GM19467 (cell line): Measurements from ENCODE around the gene USP35.
"Not testable (repeated sequence)": the region's sequence is repeated elsewhere in the genome, so short reads cannot be mapped to it uniquely, and the experiment has no call there.

Experiments used
- ATAC-seq: cut with Tn5 transposase; IDR thresholded peaks from one replicate; pipeline ENCODE4 v1.9.1; 2021; ENCODE audit warnings: mild to moderate bottlenecking, moderate library complexity; ENCODE audit not compliant: unreplicated experiment

Gene USP35

GRCh38 chr11:78214331-78215194 is 25.8 kb downstream of the USP35 start:
- ATAC-seq, result no peak

GRCh38 chr11:78216021-78216420 is 27.3 kb downstream of the USP35 start:
- ATAC-seq, result no peak

DNA sequence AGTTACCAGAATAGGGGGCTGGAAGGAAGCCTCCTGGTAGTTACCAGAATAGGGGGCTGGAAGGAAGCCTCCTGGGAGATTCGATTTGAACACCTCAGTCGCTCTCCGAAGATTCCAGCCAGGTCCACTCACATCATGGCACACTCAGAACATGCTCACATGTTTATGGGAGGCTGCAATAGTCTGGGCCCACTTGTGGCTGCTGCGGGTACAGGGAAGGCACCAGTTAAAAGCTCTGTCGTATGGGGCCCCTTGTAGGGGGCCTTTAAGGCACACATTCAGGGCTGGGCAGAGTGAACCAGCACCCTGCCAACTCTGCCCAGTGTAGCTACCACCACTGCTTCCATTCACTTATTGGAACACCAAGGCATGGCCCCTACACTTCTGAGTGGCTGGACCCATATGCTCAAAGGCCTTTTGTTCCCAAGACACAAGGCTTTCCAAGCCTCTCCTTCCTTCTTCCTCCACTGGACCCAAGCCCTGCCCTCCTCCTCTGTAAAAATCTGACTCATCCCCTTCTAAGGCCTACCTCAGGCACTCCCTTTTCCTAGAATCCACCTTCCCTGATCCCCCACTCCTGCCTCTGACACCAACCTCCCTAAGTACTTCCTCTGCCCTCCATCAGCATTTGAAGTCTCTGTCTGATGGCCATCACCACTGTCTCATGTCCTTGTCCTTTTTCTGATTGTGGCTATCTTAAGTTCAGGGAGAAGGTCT is 28.0 kb downstream of the USP35 start:
- no peak for ATAC-seq

DNA sequence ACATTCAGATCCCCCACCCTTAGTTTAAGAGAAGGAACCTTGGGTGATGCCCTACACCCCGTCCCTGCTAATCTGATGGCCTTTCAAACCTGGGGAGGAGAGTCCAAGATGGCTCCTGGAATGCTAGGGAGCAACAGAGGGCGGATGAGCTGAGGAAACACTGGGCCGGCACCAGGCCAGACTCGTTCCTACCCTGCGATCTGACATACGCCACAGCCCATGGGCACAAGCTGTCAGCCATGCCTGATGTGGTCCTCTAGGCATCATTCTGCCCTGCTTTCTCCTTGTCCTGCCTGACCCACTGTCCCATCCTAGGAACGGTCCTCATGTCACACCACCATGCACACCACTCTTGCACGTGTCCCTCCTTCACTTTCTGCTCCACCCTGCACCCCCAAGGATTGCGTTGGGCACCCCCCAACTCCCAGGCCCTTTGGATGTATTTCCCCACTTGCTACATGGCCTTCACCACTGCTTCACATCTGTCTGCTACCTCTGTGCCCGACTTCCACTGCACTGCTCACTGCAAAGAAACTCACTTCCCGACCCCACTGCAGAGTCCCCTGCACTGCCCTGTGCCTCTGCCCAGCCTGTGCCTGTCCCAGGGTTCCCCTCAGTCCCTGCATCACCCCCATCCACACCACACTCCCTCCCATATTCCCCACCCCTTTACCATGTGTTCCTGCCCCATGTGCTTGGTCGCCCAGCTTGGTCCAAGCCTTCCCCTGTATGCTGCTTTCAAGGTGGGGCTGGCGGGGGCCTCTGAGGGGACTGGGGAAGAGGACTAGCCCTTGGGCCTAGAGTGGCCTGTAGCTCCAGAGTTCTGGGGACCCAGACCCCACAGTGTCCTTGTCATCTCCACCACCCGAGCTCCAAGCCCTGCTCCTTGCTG is 29.2 kb downstream of the USP35 start:
- ATAC-seq, result no peak

DNA sequence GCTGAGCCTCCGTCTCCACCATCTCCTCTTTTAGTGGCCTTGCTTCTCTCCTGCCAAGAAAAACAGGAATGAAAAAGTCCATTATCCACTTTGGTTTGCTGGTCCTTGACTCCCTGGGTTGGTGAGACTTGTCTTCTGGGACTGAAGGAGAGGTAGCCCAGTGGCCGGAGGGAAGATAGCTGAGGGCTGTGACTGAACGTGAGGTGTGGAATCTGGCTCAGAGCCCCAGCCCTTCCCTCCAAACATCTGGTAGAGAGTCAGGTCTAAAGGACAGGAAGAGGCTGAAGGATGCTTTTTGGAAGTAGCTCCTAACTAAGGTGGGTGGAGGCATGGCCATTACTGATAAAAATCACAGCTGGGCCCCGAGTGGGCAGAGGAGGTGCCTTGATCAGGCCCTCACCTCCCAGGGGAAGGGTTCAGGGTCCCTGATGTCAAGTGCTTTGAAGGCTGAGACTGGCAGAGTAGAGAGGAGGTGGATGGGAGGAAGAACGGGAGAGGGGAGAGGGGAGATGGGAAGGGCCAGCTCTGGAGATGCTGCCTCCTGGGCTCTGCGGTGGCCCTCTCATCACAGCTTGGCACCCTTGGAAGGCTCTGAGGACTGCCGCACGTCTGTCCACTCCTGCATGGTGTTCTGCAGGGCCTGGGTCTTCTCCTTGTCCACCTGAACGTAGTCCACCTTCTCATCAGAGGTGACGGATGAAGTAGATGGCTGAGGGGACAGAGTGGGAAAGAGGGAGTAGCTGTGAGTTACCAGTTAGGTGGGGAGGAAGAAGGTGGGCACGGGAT is 30.2 kb downstream of the USP35 start:
- no peak for ATAC-seq

DNA sequence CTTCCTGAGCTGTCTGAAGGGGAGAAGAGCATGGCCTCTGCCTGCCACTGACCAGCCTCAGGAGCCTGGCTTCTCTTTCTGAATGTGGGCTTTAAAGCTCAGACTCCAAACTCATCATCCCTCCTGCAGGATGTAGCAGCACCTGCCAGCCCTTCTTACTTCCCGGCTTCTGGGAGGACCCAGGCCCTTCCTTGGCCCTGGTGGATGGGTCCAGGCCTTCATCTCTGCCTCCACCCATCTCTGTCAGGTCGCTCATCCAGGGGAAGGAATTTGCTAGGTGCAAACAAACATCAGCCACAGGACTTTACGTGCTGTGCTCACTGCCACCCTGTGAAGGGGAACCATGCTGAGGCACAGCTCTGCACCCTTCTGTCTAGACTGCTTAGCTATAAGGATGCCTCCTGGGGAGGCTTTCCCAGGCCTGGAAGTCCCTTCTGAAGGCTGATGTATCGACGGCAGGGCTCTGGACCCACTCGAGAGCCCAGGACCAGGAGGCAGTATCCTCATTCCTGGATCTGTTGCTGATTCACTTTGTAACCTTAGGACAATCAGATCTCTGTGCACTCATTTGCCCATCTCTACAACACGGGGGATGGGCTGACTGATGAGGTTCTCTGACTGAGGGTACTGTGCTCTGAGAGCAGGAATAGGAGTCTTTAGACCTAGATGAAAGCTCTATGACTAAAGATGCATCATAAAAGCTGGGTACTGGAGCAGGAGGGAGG is 30.9 kb downstream of the USP35 start:
- no peak for ATAC-seq

DNA sequence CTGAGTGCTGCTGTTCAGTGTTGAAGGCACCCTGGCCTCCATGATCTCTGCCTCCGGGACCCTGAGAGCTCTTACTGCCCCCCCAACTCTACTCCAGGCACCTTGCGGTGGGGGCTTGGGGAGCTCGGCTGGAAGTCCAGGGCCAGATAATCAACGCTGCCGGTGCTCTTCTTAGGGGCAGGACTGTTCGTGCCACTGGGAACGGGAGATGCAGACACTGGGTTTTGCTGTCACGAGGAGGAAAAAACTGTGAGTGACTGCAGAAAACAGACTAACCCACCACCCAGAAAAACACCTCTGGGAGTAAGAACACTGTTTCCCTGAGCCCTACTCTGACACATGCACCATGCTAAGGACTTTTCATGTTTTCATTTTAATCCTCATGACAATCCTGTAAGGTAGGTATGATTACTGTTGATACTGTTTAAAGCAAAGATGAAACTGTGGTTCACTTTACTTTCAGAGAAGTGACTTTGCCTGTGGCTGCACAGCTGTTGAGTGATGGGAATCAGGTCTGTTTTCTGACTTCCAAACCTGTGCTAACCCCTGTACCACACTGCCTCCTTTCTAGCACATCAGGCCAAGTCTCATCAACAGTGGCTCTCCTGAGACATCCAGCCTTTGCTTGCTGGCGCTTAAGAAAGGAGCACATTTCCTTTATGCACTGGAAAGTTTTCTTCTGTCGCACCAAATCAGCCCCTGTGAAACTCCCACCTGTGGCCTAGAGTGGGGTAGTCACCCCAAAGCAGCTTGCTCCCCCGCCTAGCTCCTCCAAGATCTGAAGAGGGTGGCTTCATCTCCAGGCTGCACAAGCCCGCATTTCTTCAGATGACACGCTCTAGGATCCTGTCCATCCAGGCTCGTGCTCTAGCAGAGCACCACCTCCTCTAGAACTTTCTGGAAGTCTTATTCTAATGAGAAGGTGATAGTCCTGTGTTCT is 31.8 kb downstream of the USP35 start:
- no peak for ATAC-seq

GRCh38 chr11:78221396-78222315 is 32.9 kb downstream of the USP35 start:
- no peak for ATAC-seq

GRCh38 chr11:78222726-78223125 is 34.0 kb downstream of the USP35 start:
- not testable (repeated sequence) for ATAC-seq

DNA sequence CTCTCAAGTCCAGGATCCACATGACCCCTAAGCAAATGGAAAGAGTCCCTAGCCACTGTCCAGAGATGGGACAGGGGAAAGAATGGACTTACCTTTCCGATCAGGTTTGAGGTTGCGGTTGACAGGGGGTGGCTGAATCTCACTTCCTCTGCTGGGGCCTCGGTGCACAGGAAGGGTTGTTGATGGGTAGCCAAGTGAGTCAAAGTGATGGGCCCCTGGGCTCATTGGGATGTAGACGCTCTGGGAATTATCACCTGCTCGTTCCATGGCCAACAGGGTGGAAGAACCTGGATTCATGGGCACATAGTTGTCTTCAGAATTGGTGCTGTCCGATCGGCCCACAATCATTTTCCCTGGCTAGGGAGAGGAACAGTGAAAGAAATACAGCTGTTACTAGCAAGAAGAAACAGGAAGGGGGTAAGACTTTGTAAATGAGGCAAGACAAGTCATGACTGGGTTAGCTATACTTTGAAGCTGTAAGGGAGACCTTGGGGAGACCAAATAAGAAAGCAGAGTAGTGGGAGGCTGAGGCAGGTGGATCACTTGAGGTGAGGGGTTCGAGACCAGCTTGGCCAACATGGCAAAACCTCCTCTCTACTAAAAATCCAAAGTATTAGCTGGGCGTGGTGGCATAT is 34.7 kb downstream of the USP35 start:
- ATAC-seq, result peak; percentile 72

DNA sequence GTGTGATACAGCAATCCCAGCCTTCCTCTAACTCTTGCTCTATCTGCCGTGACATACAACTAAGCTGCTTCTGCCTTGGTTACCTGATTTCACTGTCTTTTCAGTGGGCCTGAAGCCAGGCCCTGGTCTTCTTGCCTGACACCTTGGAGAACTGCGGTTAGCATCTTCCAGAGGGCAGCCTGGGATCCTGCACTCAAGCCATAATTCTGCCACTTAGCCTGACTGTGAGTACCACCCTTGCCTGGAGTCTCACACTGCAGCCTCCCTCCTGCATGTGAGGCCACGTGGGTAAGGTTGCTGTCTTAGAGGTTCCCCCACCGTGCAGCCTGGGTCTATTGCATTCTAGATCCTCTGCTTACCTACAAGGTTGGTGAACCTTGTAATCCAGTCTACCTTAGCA is 35.8 kb downstream of the USP35 start:
- no peak for ATAC-seq

DNA sequence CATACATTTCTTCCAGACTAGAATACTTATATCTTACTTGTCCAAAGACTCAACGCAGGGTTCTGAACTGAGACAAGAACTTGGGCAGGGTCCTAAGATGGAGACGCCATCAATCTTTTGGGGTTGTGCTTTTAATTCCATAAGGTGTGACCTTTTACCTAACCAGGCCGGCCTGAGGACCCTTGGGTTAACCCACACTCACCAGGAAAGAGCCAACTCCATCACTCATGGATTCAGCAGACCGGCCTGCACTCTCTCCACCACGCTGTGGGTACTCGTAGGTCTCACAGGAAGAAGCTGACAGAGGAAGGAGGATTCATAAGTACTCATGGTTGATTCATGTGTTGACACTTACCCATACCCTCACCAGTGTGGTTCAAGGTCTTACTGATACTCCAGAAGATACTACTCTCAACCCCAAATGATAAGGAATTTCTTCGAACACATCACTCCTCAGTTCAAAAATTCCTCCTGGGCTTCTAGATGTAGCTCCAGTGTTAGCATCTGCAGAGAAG is 36.2 kb downstream of the USP35 start:
- ATAC-seq, result no peak

- no peak for ATAC-seq
Measured at GRCh38 chr11:78226684-78227680, 38.3 kb downstream of the USP35 start.

GRCh38 chr11:78227921-78228320 is 39.2 kb downstream of the USP35 start:
- no peak for ATAC-seq

DNA sequence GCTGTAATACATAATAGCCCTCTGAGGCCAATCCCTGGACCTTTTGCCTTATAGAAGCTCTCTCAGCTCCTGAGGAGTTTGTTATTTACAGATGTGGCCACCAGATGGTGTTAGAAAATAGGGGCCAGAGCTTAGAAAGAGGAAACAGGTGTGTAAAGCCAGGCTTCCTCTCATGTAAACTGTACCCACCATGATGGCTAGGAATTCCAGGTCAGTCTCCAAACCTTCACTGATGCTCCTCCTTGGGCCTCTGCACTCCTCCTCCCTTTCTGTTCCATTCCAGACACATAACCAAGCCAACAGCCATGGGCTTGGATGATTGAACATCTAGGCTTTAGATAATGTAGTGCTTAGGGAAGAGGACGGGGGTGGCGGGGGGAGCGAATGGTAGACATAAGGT is 39.7 kb downstream of the USP35 start:
- ATAC-seq, result peak; percentile 51

GRCh38 chr11:78229106-78229505 is 40.4 kb downstream of the USP35 start:
- no peak for ATAC-seq
